DOHH2 (cell line): Measurements from ENCODE around the gene WFDC9.

Source experiments
- H3F3A ChIP-seq: fragments of 200-600 bp; sonication (generic), shearing (Covaris generic); 2 replicates; pipeline ENCODE4 v1.6.0; 2016; ENCODE audit warnings: antibody characterized with exemption, mild to moderate bottlenecking; ENCODE audit not compliant: control insufficient read depth, insufficient read depth
- H3K27ac ChIP-seq: fragments of 200-600 bp; sonication (generic); 2 replicates; pipeline ENCODE4 v1.5.1; 2014; ENCODE audit warnings: low read depth, mild to moderate bottlenecking, low read length, moderate library complexity
- H3K27me3 ChIP-seq: fragments of 200-600 bp; sonication (generic); 2 replicates; pipeline ENCODE4 v1.6.1; 2014; ENCODE audit warnings: mild to moderate bottlenecking, low read length, mixed read lengths; ENCODE audit not compliant: control insufficient read depth
- H3K36me3 ChIP-seq: fragments of 200-600 bp; sonication (generic); 2 replicates; pipeline ENCODE4 v1.6.1; 2014; ENCODE audit warnings: mild to moderate bottlenecking, low read length, moderate library complexity, mixed read lengths; ENCODE audit not compliant: control insufficient read depth
- H3K4me1 ChIP-seq: fragments of 200-600 bp; sonication (generic); 2 replicates; pipeline ENCODE4 v1.6.1; 2014; ENCODE audit warnings: mild to moderate bottlenecking, low read length, mixed read lengths; ENCODE audit not compliant: control insufficient read depth
- H3K4me2 ChIP-seq: fragments of 200-600 bp; sonication (generic); 2 replicates; pipeline ENCODE4 v1.6.0; 2014; ENCODE audit warnings: mild to moderate bottlenecking, low read length, moderate library complexity
- H3K4me3 ChIP-seq: fragments of 200-600 bp; sonication (generic); 2 replicates; pipeline ENCODE4 v1.5.1; 2014; ENCODE audit warnings: mild to moderate bottlenecking, low read length, mixed read lengths
- H3K79me2 ChIP-seq: fragments of 200-600 bp; sonication (generic); 2 replicates; pipeline ENCODE4 v1.6.1; 2014; ENCODE audit warnings: mild to moderate bottlenecking, low read length, mixed read lengths; ENCODE audit not compliant: control insufficient read depth
- H3K9me2 ChIP-seq: fragments of 200-600 bp; sonication (generic); replicated peaks from 2 replicates; pipeline ENCODE4 v1.6.1; 2014; ENCODE audit warnings: mild to moderate bottlenecking, low read length, mixed read lengths; ENCODE audit not compliant: control insufficient read depth
- H3K9me3 ChIP-seq: fragments of 200-600 bp; sonication (generic); 2 replicates; pipeline ENCODE4 v1.6.1; 2014; ENCODE audit warnings: antibody characterized with exemption, low read length, mixed read lengths; ENCODE audit not compliant: control insufficient read depth, insufficient read depth
- H4K20me1 ChIP-seq: fragments of 200-600 bp; sonication (generic); 2 replicates; pipeline ENCODE4 v1.6.0; 2014; ENCODE audit warnings: low read depth, mild to moderate bottlenecking, antibody characterized with exemption, low read length, moderate library complexity; ENCODE audit not compliant: control insufficient read depth, insufficient read depth
- CTCF ChIP-seq: fragments of 200-600 bp; sonication (generic); IDR thresholded peaks from one replicate; pipeline ENCODE4 v1.5.1; 2014; ENCODE audit warnings: antibody characterized with exemption, mild to moderate bottlenecking, low read depth, low read length; ENCODE audit not compliant: poor library complexity, severe bottlenecking
- EZH2phosphoT487 ChIP-seq: fragments of 200-600 bp; sonication (generic); IDR thresholded peaks from 2 replicates; pipeline ENCODE4 v1.6.1; 2017; ENCODE audit warnings: borderline replicate concordance, mild to moderate bottlenecking, antibody characterized with exemption, low read length, moderate library complexity, mixed read lengths

The WFDC9 gene

GRCh38 chr20:45583502-45583901, 47.6 kb downstream of the WFDC9 start:
- Histone ChIP-seq H3K9me3 (no peaks in the 10 kb centered on the region), H3F3A (no peaks in the 10 kb centered on the region), H3K27ac (no peak overlapping the region), H3K9me2 (no peaks in the 10 kb centered on the region), H3K36me3 (no peaks in the 10 kb centered on the region), H3K4me2 (no peak overlapping the region), H3K4me1 (no peaks in the 10 kb centered on the region), H3K27me3 (peaks cover 12% of the 10 kb centered on the region), H4K20me1 (no peaks in the 10 kb centered on the region), H3K4me3 (no peak overlapping the region), H3K79me2 (no peaks in the 10 kb centered on the region)
- TF ChIP-seq CTCF (no peak), EZH2phosphoT487 (no peak)

- peaks cover 7% of the 10 kb centered on the region for H3K27me3 ChIP-seq
- H3K4me2 ChIP-seq = no peak overlapping the region
- no peak overlapping the region for H3K4me3 ChIP-seq
- TF ChIP-seq CTCF (no peak), EZH2phosphoT487 (no peak)
- no peaks in the 10 kb centered on the region for H3K36me3 ChIP-seq
- H3K9me2 ChIP-seq = no peaks in the 10 kb centered on the region
- H3K27ac ChIP-seq = no peak overlapping the region
- no peaks in the 10 kb centered on the region for H3K9me3 ChIP-seq
- no peaks in the 10 kb centered on the region for H3K79me2 ChIP-seq
- no peaks in the 10 kb centered on the region for H3K4me1 ChIP-seq
- no peaks in the 10 kb centered on the region for H4K20me1 ChIP-seq
- no peaks in the 10 kb centered on the region for H3F3A ChIP-seq
These were observed 49.4 kb downstream of the WFDC9 start for GRCh38 chr20:45581702-45582101.

GRCh38 chr20:45579184-45579583, 51.9 kb downstream of the WFDC9 start, which contains the start of gene WFDC8:
TSS of gene WFDC8 (minus strand) at chr20:45579284. CDS start at chr20:45579247, 37 bp downstream.
- Histone ChIP-seq H3K27ac (no peak within 1 kb of the TSS), H3K4me1 (no peaks in the 10 kb centered on the region), H3K27me3 (peaks cover 7% of the 10 kb centered on the region), H3K9me2 (no peaks in the 10 kb centered on the region), H3K36me3 (no peaks in the 10 kb centered on the region), H4K20me1 (no peaks in the 10 kb centered on the region), H3K4me2 (no peak within 1 kb of the TSS), H3K9me3 (no peaks in the 10 kb centered on the region), H3F3A (no peaks in the 10 kb centered on the region), H3K4me3 (no peak within 1 kb of the TSS), H3K79me2 (no peaks in the 10 kb centered on the region)
- TF ChIP-seq EZH2phosphoT487 = no peak
- no peak for TF ChIP-seq CTCF
